ENCODE measurements around the gene OR6S1. TPM values are rescaled to one million over a fixed set of nuclear protein-coding genes. Genes with fewer than 3 reads are reported as not detected.

OR6S1 gene
- total RNA-seq, 1 experiment from 2014 or later = not detected

GRCh38 chr14:20688167-20688839 lies 46.8 kb upstream of the OR6S1 start, which contains the start of gene ANG:
Gene ANG, plus strand, starts transcription at chr14:20688764. Its CDS starts 4,801 bp downstream, at chr14:20693565.
- no peaks in the 10 kb centered on the region for H3K27me3 ChIP-seq (ENCODE audit: control insufficient read depth, insufficient read depth, low read length)
- H3K9me3 ChIP-seq (ENCODE audit: control insufficient read depth, insufficient read depth, low read depth, low read length) = no peaks in the 10 kb centered on the region
- H3K4me1 ChIP-seq (ENCODE audit: control insufficient read depth, insufficient read depth, low read length) = peaks cover 6% of the 10 kb centered on the region
- TF ChIP-seq CTCF (IDR thresholded peaks at IDR 0.05) (no peak), TCF7L2 (IDR thresholded peaks at IDR 0.05; ENCODE audit: low read depth, low read length) (no peak), SIN3A (IDR thresholded peaks at IDR 0.05; ENCODE audit: borderline replicate concordance, insufficient read depth, low read depth, low read length) (no peak), REST (IDR thresholded peaks at IDR 0.05; ENCODE audit: insufficient read depth in 1 of 2, low read depth in 2 of 2, low read length in 1 of 2) (no peak), POLR2AphosphoS5 (IDR thresholded peaks at IDR 0.05; ENCODE audit: low read depth, low read length) (no peak)
- POLR2A ChIA-PET = no interaction called here
- no peak within 1 kb of the TSS for H3K27ac ChIP-seq (ENCODE audit: low read length)
- in situ Hi-C loops (cut with HindIII; ENCODE audit: low pct_unique_long_range_greater_than_20kb, low sequenced_read_pairs) (no loop called here), intact Hi-C loops (cut with micrococcal nuclease; ENCODE audit: unreplicated experiment) (no loop called here)
- CTCF ChIA-PET = no interaction called here
- H3K4me3 ChIP-seq (ENCODE audit: low read depth in 2 of 2, low read length in 2 of 2) = no peak within 1 kb of the TSS
- H3K36me3 ChIP-seq (ENCODE audit: control insufficient read depth, insufficient read depth, low read length) = no peaks in the 10 kb centered on the region
- no TSS peak for BruUV-seq (replicated peaks)
- DNase-seq (ENCODE audit: low read depth, low spot score) (no peak), ATAC-seq (no peak)

GRCh38 chr14:20687362-20688166 lies 46.1 kb upstream of the OR6S1 start:
- no peaks in the 10 kb centered on the region for H3K27me3 ChIP-seq (ENCODE audit: control insufficient read depth, insufficient read depth, low read length)
- DNase-seq (ENCODE audit: low read depth, low spot score) = no peak
- TF ChIP-seq REST (IDR thresholded peaks at IDR 0.05; ENCODE audit: insufficient read depth in 1 of 2, low read depth in 2 of 2, low read length in 1 of 2) (no peak), POLR2AphosphoS5 (IDR thresholded peaks at IDR 0.05; ENCODE audit: low read depth, low read length) (no peak), SIN3A (IDR thresholded peaks at IDR 0.05; ENCODE audit: borderline replicate concordance, insufficient read depth, low read depth, low read length) (no peak), TCF7L2 (IDR thresholded peaks at IDR 0.05; ENCODE audit: low read depth, low read length) (no peak), CTCF (IDR thresholded peaks at IDR 0.05) (no peak)
- ChIA-PET CTCF (interaction anchor here (0.6 kb wide), 1 partner anchor 25 kb away, joined by 3 read pairs; no protein-coding TSS in a partner anchor), POLR2A (no interaction called here)
- no peak overlapping the region for H3K27ac ChIP-seq (ENCODE audit: low read length)
- H3K36me3 ChIP-seq (ENCODE audit: control insufficient read depth, insufficient read depth, low read length) = no peaks in the 10 kb centered on the region
- no peaks in the 10 kb centered on the region for H3K9me3 ChIP-seq (ENCODE audit: control insufficient read depth, insufficient read depth, low read depth, low read length)
- ATAC-seq = no peak
- intact Hi-C loops (cut with micrococcal nuclease; ENCODE audit: unreplicated experiment) = no loop called here
- peaks cover 6% of the 10 kb centered on the region for H3K4me1 ChIP-seq (ENCODE audit: control insufficient read depth, insufficient read depth, low read length)
- no peak overlapping the region for H3K4me3 ChIP-seq (ENCODE audit: low read depth in 2 of 2, low read length in 2 of 2)
- BruUV-seq (replicated peaks) = no TSS peak
- in situ Hi-C loops (cut with HindIII; ENCODE audit: low pct_unique_long_range_greater_than_20kb, low sequenced_read_pairs) = no loop called here
